ENCODE measurements around the gene HOXB3. TPM values are rescaled to one million over a fixed set of nuclear protein-coding genes. Genes with fewer than 3 reads are reported as not detected.

Gene HOXB3
- total and polyA plus RNA-seq, 2 of the 13 experiments (the other 11 are each of a cell fraction or from before 2014, with no cell fraction given): not detected

DNA sequence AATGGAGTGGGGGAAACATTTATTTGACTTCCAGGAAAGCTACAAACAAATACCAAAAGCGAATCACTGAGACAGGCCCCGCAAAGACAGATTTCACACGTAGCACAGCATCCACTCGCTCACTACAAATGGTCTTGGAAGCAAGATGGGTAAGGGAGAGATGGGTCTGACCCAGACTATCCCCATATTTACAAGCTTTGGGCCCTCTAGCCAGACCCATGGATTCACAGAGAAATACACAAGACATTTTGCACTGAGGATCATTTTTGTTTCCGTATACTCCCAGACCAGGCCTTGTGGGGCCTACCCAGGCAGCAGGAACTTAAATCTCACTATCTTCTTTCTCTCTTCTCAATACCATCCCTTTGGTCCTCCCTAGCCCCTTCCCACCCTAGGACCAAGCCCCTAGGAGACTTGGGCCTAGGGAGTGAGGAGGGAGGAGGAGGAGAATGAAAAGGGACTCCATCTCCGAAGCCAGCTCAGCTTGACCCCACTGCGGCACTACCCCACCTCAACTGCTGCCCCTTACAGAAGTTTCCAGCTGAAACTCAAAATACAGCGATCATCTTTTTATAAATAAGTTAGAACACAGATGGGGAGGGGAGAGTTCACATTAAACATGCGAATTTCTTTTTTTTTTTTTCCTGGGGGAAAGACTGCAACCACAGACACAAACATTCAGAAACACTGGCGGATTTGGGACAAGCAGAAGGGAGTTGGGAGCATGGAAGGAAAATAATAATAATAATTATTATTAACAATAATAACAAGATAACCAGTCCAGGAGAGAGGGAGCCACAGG is 1.4 kb upstream of the HOXB3 start (continued):
- TF ChIP-seq, protein P1, sequence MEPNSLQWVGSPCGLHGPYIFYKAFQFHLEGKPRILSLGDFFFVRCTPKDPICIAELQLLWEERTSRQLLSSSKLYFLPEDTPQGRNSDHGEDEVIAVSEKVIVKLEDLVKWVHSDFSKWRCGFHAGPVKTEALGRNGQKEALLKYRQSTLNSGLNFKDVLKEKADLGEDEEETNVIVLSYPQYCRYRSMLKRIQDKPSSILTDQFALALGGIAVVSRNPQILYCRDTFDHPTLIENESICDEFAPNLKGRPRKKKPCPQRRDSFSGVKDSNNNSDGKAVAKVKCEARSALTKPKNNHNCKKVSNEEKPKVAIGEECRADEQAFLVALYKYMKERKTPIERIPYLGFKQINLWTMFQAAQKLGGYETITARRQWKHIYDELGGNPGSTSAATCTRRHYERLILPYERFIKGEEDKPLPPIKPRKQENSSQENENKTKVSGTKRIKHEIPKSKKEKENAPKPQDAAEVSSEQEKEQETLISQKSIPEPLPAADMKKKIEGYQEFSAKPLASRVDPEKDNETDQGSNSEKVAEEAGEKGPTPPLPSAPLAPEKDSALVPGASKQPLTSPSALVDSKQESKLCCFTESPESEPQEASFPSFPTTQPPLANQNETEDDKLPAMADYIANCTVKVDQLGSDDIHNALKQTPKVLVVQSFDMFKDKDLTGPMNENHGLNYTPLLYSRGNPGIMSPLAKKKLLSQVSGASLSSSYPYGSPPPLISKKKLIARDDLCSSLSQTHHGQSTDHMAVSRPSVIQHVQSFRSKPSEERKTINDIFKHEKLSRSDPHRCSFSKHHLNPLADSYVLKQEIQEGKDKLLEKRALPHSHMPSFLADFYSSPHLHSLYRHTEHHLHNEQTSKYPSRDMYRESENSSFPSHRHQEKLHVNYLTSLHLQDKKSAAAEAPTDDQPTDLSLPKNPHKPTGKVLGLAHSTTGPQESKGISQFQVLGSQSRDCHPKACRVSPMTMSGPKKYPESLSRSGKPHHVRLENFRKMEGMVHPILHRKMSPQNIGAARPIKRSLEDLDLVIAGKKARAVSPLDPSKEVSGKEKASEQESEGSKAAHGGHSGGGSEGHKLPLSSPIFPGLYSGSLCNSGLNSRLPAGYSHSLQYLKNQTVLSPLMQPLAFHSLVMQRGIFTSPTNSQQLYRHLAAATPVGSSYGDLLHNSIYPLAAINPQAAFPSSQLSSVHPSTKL (CRISPR knock-in tag; IDR thresholded peaks at IDR 0.05): no peak
- TF ChIP-seq ASH2L (IDR thresholded peaks at IDR 0.05; ENCODE audit: insufficient read length, low read depth, low read length) (no peak), MLLT10 (CRISPR knock-in tag; IDR thresholded peaks at IDR 0.05) (no peak), GATA4 (IDR thresholded peaks at IDR 0.05; ENCODE audit: borderline replicate concordance, low read depth) (no peak)

DNA sequence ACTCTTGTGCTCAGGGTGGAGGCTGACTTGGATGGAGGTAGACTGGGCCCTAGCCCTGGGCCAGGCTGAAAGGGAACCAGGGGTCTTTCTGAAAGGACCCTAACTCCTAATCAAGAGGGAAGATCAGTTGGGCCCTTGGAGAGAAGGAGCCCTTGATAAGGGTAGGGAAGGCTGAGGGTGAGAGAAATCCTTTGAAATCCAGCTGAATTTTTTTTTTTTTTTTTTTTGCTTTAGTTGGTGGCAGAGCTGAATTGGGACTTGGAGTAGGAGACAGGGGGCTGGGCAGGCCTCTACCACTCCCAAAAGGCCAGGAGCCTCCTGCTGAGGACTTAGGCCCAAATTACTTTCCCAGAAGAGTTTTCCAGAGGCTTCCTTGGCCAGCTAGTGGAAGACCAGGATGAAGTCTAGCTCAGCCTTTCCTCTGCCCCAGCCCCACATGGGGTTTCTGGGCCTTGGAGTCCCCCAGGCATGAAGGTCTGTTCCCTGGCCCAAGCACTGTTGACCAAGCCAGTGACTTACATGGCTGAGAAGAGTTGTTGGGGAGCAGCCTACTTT is 643 bp upstream of the HOXB3 start:
- Histone ChIP-seq H3K4me2 (ENCODE audit: low read depth, low read length) (no peak overlapping the region), H2AFZ (ENCODE audit: low read length) (no peak overlapping the region), H3K9ac (ENCODE audit: insufficient read depth, low read depth, low read length) (no peak overlapping the region), H3K9me3 (ENCODE audit: low read length) (no peaks in the 10 kb centered on the region), H3K4me1 (ENCODE audit: insufficient read depth, low read length) (peaks cover 11% of the 10 kb centered on the region; the same call in 1 of the 2 replicates), H4K20me1 (ENCODE audit: insufficient read depth, low read length) (no peaks in the 10 kb centered on the region; the same call in 1 of the 2 replicates), H3K27ac (ENCODE audit: extremely low read length, insufficient read depth, low read length) (no peak overlapping the region), H3K36me3 (replicated peaks in 1 of 2; ENCODE audit: control insufficient read depth in 1 of 2, insufficient read depth in 2 of 2, low read length in 2 of 2) (no peaks in the 10 kb centered on the region), H3K79me2 (ENCODE audit: insufficient read depth, low read length) (no peaks in the 10 kb centered on the region), H3K4me3 (replicated peaks in 1 of 3; ENCODE audit: insufficient read depth in 1 of 3, low read depth in 2 of 3, low read length in 3 of 3) (no peak overlapping the region), H3K27me3 (ENCODE audit: control insufficient read depth in 1 of 2, insufficient read depth in 2 of 2, low read length in 2 of 2) (peaks cover 34 to 91% of the 10 kb centered on the region in 2 experiments)
- DNase-seq (ENCODE audit: low spot score) (no peak), FAIRE-seq (no peak), ATAC-seq (no peak)
- in situ Hi-C loops (cut with HindIII; ENCODE audit: extremely low pct_ligation_motif_present, low pct_unique_long_range_greater_than_20kb) (no loop called here), intact Hi-C loops (cut with micrococcal nuclease; ENCODE audit: unreplicated experiment) (no loop called here)
- BruUV-seq (replicated peaks): no TSS peak
- ChIA-PET POLR2A (no interaction called here), CTCF (ENCODE audit: low intra/inter-chr PET ratio, low total read pairs) (no interaction called here)
- TF ChIP-seq SSRP1 (CRISPR knock-in tag; IDR thresholded peaks at IDR 0.05) (no peak), SIX4 (CRISPR knock-in tag; IDR thresholded peaks at IDR 0.05) (no peak), CENPX (CRISPR knock-in tag; IDR thresholded peaks at IDR 0.05) (no peak), TAF15 (IDR thresholded peaks at IDR 0.05; ENCODE audit: low read depth, low read length, poor library complexity, severe bottlenecking) (no peak), ZNF616 (CRISPR knock-in tag; IDR thresholded peaks at IDR 0.05; ENCODE audit: low read depth) (no peak), ZKSCAN5 (CRISPR knock-in tag; IDR thresholded peaks at IDR 0.05) (no peak), MIER2 (CRISPR knock-in tag; IDR thresholded peaks at IDR 0.05) (no peak), CCAR2 (optimal IDR thresholded peaks at IDR 0.05; ENCODE audit: low read depth, low read length) (no peak), ZSCAN9 (CRISPR knock-in tag; IDR thresholded peaks at IDR 0.05; ENCODE audit: borderline replicate concordance) (no peak), MTF1 (CRISPR knock-in tag; IDR thresholded peaks at IDR 0.05) (no peak), ZNF557 (CRISPR knock-in tag; IDR thresholded peaks at IDR 0.05) (no peak), ZNF781 (CRISPR knock-in tag; IDR thresholded peaks at IDR 0.05; ENCODE audit: borderline replicate concordance, not compliant biosample characterization) (no peak), ARID2 (CRISPR knock-in tag; IDR thresholded peaks at IDR 0.05; ENCODE audit: borderline replicate concordance) (no peak), MAFG (CRISPR knock-in tag; IDR thresholded peaks at IDR 0.05) (no peak), POLR2G (IDR thresholded peaks at IDR 0.05; ENCODE audit: low read depth, low read length) (no peak)
